Measurements from ENCODE around the gene CHRNA4. TPM values are rescaled to one million over a fixed set of nuclear protein-coding genes. Genes with fewer than 3 reads are reported as not detected.

Gene CHRNA4
- total RNA-seq, 1 donor from 2014 or later: not detected

Other genes starting within 250 kb of the CHRNA4 start
- 22.5 TPM for gene YTHDF1, start 145.2 kb downstream of the CHRNA4 start, total RNA-seq
- gene BIRC7, start 125.4 kb downstream of the CHRNA4 start, total RNA-seq: not detected
- gene NKAIN4, start 106.9 kb downstream of the CHRNA4 start, total RNA-seq: not detected
- gene ARFGAP1, start 88.5 kb downstream of the CHRNA4 start, total RNA-seq: 26.3 TPM
- not detected for gene COL20A1, start 68.2 kb downstream of the CHRNA4 start, total RNA-seq
- gene KCNQ2, start 111.3 kb upstream of the CHRNA4 start, total RNA-seq: not detected
- 0.76 TPM for gene EEF1A2, start 137.7 kb upstream of the CHRNA4 start, total RNA-seq
- gene PPDPF, start 159.4 kb upstream of the CHRNA4 start, total RNA-seq: 459 TPM
- 92.7 TPM for gene PTK6, start 176.0 kb upstream of the CHRNA4 start, total RNA-seq
- 0.44 TPM for gene SRMS, start 186.4 kb upstream of the CHRNA4 start, total RNA-seq
- gene FNDC11, start 192.8 kb upstream of the CHRNA4 start, total RNA-seq: 0.28 TPM
- gene HELZ2, start 212.9 kb upstream of the CHRNA4 start, total RNA-seq: 32.0 TPM